SU-DHL-6 (cell line): ENCODE data around the gene ZDHHC11.

ENCODE experiments used
- CTCF ChIP-seq: fragments of 200-600 bp; sonication (generic); IDR thresholded peaks from one replicate; pipeline ENCODE4 v1.5.1; 2017; ENCODE audit warnings: antibody characterized with exemption, mild to moderate bottlenecking, low read length, moderate library complexity; ENCODE audit not compliant: insufficient read depth, poor library complexity, severe bottlenecking
- EZH2phosphoT487 ChIP-seq: fragments of 200-600 bp; sonication (generic), shearing (Covaris generic); conservative IDR thresholded peaks from 2 replicates; pipeline ENCODE4 v1.6.1; 2018; ENCODE audit warnings: mild to moderate bottlenecking, antibody characterized with exemption, low read length, moderate library complexity, mixed read lengths

- TF ChIP-seq CTCF (no peak), EZH2phosphoT487 (no peak)
Observed at GRCh38 chr5:876398-877365, 25.9 kb upstream of the ZDHHC11 start.
